NOMO-1 treated with DMSO at 0.1 percent for 48 hours (cell line): Measurements from ENCODE around the gene NPHP4.
"Not testable (repeated sequence)": the region's sequence is repeated elsewhere in the genome, so short reads cannot be mapped to it uniquely, and the experiment has no call there.

Experiments
- DNase-seq: peaks from one replicate; lab custom pipeline; 2025; ENCODE audit not compliant: unreplicated experiment; lab: John Stamatoyannopoulos, UW

NPHP4 gene

GRCh38 chr1:5860277-5860676, 131.9 kb downstream of the NPHP4 start:
- DNase-seq: no peak

GRCh38 chr1:5859766-5860165, 132.5 kb downstream of the NPHP4 start:
- no peak for DNase-seq

GRCh38 chr1:5858844-5859407, 133.3 kb downstream of the NPHP4 start:
- DNase-seq: no peak

- DNase-seq: no peak
These were observed 134.0 kb downstream of the NPHP4 start for GRCh38 chr1:5858246-5858645.

- DNase-seq: no peak
These were observed 134.6 kb downstream of the NPHP4 start for GRCh38 chr1:5857508-5858090.

- DNase-seq: no peak
These were observed 135.2 kb downstream of the NPHP4 start for GRCh38 chr1:5857011-5857410.

- DNase-seq: no peak
These were observed 135.9 kb downstream of the NPHP4 start for GRCh38 chr1:5856246-5856815.

- DNase-seq: no peak
These were observed 136.9 kb downstream of the NPHP4 start for GRCh38 chr1:5855196-5855897.

- no peak for DNase-seq
These were observed 137.5 kb downstream of the NPHP4 start for GRCh38 chr1:5854754-5855153.

GRCh38 chr1:5853858-5854257, 138.4 kb downstream of the NPHP4 start:
- not testable (repeated sequence) for DNase-seq

- DNase-seq: no peak
These were observed 141.7 kb downstream of the NPHP4 start for GRCh38 chr1:5850503-5850902.

GRCh38 chr1:5849550-5849949, 142.7 kb downstream of the NPHP4 start:
- DNase-seq: no peak

- no peak for DNase-seq
These were observed 145.1 kb downstream of the NPHP4 start for GRCh38 chr1:5847013-5847659.

GRCh38 chr1:5845376-5845775, 146.8 kb downstream of the NPHP4 start:
- no peak for DNase-seq

- no peak for DNase-seq
These were observed 147.8 kb downstream of the NPHP4 start for GRCh38 chr1:5844442-5844841.

GRCh38 chr1:5843521-5844096, 148.6 kb downstream of the NPHP4 start:
- DNase-seq: no peak

GRCh38 chr1:5842679-5843078, 149.5 kb downstream of the NPHP4 start:
- DNase-seq: no peak

GRCh38 chr1:5840551-5841001, 151.6 kb downstream of the NPHP4 start:
- DNase-seq: no peak

GRCh38 chr1:5839881-5840550, 152.2 kb downstream of the NPHP4 start:
- no peak for DNase-seq

- DNase-seq: no peak
These were observed 152.9 kb downstream of the NPHP4 start for GRCh38 chr1:5839161-5839880.
